Thoracic aorta (tissue), 2 donors: ENCODE data around the gene C22orf39. TPM values are rescaled to one million over a fixed set of nuclear protein-coding genes. Genes with fewer than 3 reads are reported as not detected.

Experiments used
- ATAC-seq: fragments of 150-250 bp; one replicate; pipeline ENCODE4 v1.8.0; 2017; ENCODE audit warnings: low read depth; ENCODE audit not compliant: insufficient number of reproducible peaks, low FRiP score
- DNase-seq: peaks from one replicate; pipeline ENCODE4 v3.0.0-alpha.2; 2020; ENCODE audit warnings: low spot score
- H3K27ac ChIP-seq, 2 donors: fragments of 200-600 bp; sonication (generic); 1 replicate in 1 of 2; 2 replicates in 1 of 2; pipeline ENCODE4 v1.5.1; 2016; ENCODE audit warnings: mild to moderate bottlenecking in 2 of 2, moderate library complexity in 2 of 2
- H3K27me3 ChIP-seq: fragments of 200-600 bp; sonication (generic); replicated peaks from 2 replicates; pipeline ENCODE4 v1.6.0; 2016; ENCODE audit warnings: mild to moderate bottlenecking; ENCODE audit not compliant: insufficient read depth
- H3K36me3 ChIP-seq: fragments of 200-600 bp; sonication (generic); one replicate; pipeline ENCODE4 v1.5.1; 2016
- H3K4me1 ChIP-seq, 2 donors: fragments of 200-600 bp; sonication (generic); 1 replicate in 1 of 2; 2 replicates in 1 of 2; pipeline versions ENCODE4 v1.5.1 to v1.6.0; 2016; ENCODE audit warnings: low read depth in 2 of 2, mild to moderate bottlenecking in 1 of 2; ENCODE audit not compliant: control insufficient read depth in 1 of 2
- H3K4me3 ChIP-seq: fragments of 200-600 bp; sonication (generic); 2 replicates; pipeline ENCODE4 v1.5.1; 2016; ENCODE audit warnings: mild to moderate bottlenecking
- H3K9me3 ChIP-seq: fragments of 200-600 bp; sonication (generic); 2 replicates; pipeline ENCODE4 v1.5.1; 2016
- CTCF ChIP-seq: fragments of 200-600 bp; sonication (generic); IDR thresholded peaks from one replicate; pipeline ENCODE4 v1.5.1; 2019; ENCODE audit warnings: antibody characterized with exemption
- total RNA-seq, 2 donors: library from RNA; depleted of rRNA; stranded (reverse); fragments of >200 nt; gene quantifications; one replicate each; pipeline versions ENCODE4 v1.1.0 to v1.2.3, GENCODE V29; 2016

The C22orf39 gene
- total RNA-seq, 2 donors from 2014 or later, result 59.8 to 67.7 TPM

DNA sequence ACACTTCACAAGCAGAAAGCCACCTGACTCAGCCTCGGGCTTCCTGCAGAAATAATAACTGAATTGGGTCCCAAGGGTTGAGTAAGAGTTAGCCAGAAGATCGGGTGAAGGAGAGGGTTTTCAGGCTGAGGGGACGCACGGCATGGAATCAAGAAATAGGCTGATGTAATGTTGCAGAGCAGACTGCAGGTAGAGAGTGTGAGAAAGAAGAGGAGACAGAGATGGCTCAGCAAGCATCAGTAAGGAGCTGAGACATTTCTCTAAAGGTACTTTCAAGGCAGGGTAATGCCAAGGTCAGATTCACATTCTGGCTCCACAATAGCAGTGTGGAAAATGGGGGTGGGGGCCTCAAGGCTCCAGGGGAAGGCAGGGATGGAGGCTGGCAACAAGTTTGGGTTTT is 34.6 kb downstream of the C22orf39 start:
- TF ChIP-seq CTCF, result no peak
- Histone ChIP-seq H3K36me3 (peaks cover 12% of the 10 kb centered on the region), H3K9me3 (no peaks in the 10 kb centered on the region), H3K4me1 (no peaks in the 10 kb centered on the region), H3K27me3 (no peaks in the 10 kb centered on the region), H3K27ac (no peak overlapping the region), H3K4me3 (no peak overlapping the region)
- DNase-seq (no peak), ATAC-seq (no peak)

DNA sequence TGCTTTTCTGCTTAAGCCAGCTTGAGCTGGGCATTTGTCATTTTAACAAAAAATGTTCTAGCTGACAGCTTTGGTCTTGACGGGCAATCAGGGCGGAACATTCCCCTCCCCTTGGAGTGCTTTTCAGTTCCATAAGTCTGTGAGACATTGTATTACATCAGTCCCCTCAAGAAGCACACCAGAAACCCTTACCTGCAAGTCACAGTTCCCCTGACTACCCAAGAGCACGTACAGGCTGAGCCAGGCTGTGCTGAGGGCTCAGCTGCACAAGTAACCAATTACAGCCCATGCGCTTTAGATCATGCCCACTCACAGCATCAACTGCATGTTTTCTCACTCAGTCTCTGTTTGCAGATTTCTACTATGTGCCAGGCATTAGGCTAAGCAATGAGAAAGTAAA is 35.0 kb downstream of the C22orf39 start:
- Histone ChIP-seq H3K27me3 (no peaks in the 10 kb centered on the region), H3K4me1 (no peaks in the 10 kb centered on the region), H3K27ac (no peak overlapping the region), H3K9me3 (no peaks in the 10 kb centered on the region), H3K36me3 (peaks cover 17% of the 10 kb centered on the region), H3K4me3 (no peak overlapping the region)
- DNase-seq, result no peak
- ATAC-seq, result no peak
- TF ChIP-seq CTCF, result no peak

- TF ChIP-seq CTCF, result no peak
- H3K4me3 ChIP-seq, result no peak overlapping the region
- H3K9me3 ChIP-seq, result no peaks in the 10 kb centered on the region
- DNase-seq, result no peak
- no peaks in the 10 kb centered on the region for H3K27me3 ChIP-seq
- no peaks in the 10 kb centered on the region for H3K4me1 ChIP-seq
- H3K27ac ChIP-seq, result no peak overlapping the region
- H3K36me3 ChIP-seq, result peaks cover 20% of the 10 kb centered on the region
- no peak for ATAC-seq
Observed at GRCh38 chr22:19411690-19412045, 35.8 kb downstream of the C22orf39 start.

GRCh38 chr22:19410941-19411689 is 36.4 kb downstream of the C22orf39 start:
- Histone ChIP-seq H3K36me3 (peaks cover 20% of the 10 kb centered on the region), H3K4me3 (no peak overlapping the region), H3K4me1 (no peaks in the 10 kb centered on the region), H3K9me3 (no peaks in the 10 kb centered on the region), H3K27me3 (no peaks in the 10 kb centered on the region), H3K27ac (no peak overlapping the region)
- no peak for TF ChIP-seq CTCF
- no peak for DNase-seq
- ATAC-seq, result no peak

DNA sequence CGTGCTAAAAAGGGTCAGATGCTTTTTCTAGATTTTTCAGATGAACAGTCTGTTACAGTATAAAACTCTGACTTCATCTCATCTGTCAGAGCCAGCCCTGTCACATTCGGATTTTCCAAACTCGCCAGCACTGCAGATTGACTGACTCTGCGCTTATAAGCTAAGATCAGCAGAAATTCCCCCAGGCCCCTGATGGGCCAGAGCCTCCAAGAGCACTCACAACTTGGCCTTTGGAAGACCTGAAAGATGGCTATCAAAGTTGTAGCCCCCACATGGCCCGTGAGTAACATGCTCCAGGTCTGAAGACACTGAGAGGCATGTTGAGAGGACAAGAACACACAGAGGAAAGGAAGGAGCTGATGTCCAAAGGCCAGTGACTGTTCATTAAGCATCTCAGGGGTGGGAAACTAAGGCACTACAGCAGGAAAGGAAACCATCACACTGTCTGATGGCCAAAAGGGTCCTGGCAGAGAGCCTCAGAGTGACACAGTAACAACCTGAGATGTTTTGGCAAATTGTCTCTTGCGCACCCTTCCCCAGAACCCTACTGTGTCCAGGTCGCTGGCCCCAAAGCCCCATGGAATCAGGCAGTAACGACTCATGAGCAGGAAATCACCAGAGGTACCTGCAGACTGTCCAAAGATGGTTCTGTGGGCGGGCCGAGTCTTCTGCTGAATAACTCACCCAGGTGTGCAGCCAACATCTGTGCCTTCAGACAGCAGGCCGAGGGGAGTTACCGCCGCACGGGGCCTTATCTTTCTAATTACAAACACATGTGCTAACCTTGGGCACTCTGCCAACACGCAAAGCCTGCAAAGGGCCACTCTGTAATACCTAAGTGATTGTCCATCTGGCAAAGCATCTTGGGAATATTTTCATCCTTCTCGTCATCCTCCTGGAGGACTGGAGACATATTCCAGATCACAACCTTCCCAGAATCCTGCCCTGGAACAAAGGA is 39.6 kb downstream of the C22orf39 start:
- no peak for DNase-seq
- no peak for ATAC-seq
- Histone ChIP-seq H3K36me3 (peaks cover 30% of the 10 kb centered on the region), H3K27me3 (no peaks in the 10 kb centered on the region), H3K27ac (no peak overlapping the region), H3K4me3 (no peak overlapping the region), H3K4me1 (no peaks in the 10 kb centered on the region), H3K9me3 (no peaks in the 10 kb centered on the region)
- no peak for TF ChIP-seq CTCF
